SK-N-SH (cell line): Measurements from ENCODE around the gene SLC1A7. TPM values are rescaled to one million over a fixed set of nuclear protein-coding genes. Genes with fewer than 3 reads are reported as not detected.
A peak's percentile ranks its signal among the peaks of the same experiment; 100 is the strongest.

Experiments used
- CTCF ChIA-PET: fragments of 300-600, 350-600 bp; formaldehyde crosslinking; extraction: SDS; loops from one replicate; lab custom pipeline; 2021; lab: Yijun Ruan, JAX
- POLR2A ChIA-PET: fragments of 350-600 bp; sonication (Branson Sonifier 250); formaldehyde crosslinking; extraction: SDS; loops from one replicate; lab custom pipeline; 2020; ENCODE audit warnings: antibody characterized with exemption, inconsistent platforms; lab: Yijun Ruan, JAX
- DNase-seq: peaks from one replicate; pipeline ENCODE4 v3.0.0; 2012
- H2AFZ ChIP-seq: fragments of 200-600 bp; sonication (generic); 2 replicates; pipeline ENCODE4 v1.8.1; 2016; ENCODE audit warnings: antibody characterized with exemption, mild to moderate bottlenecking, low read depth
- H3F3A ChIP-seq: fragments of 200-600 bp; sonication (generic); replicated peaks from 2 replicates; pipeline ENCODE3; 2016; ENCODE audit warnings: antibody characterized with exemption, mild to moderate bottlenecking; ENCODE audit not compliant: insufficient read depth
- H3K27ac ChIP-seq, 2 experiments: fragments of 200-500 bp in 1 of 2; fragments of 200-600 bp in 1 of 2; sonication (Bioruptor generic) in 1 of 2; sonication (generic), shearing (Covaris generic) in 1 of 2; 2 replicates each; pipeline versions ENCODE4 v1.5.1 to v1.6.1; 2014 to 2016; ENCODE audit warnings: low read depth in 2 of 2, inconsistent platforms in 1 of 2, low read length in 1 of 2, mild to moderate bottlenecking in 1 of 2, mixed read lengths in 1 of 2
- H3K27me3 ChIP-seq: fragments of 200-600 bp; sonication (generic), shearing (Covaris generic); 2 replicates; pipeline ENCODE4 v1.6.1; 2016; ENCODE audit warnings: mixed run types; ENCODE audit not compliant: insufficient read depth
- H3K36me3 ChIP-seq, 2 experiments: fragments of 200-500 bp in 1 of 2; fragments of 200-600 bp in 1 of 2; sonication (Bioruptor generic) in 1 of 2; sonication (generic) in 1 of 2; replicated peaks in 1 of 2; 2 replicates each; pipeline versions ENCODE3 to v1.5.1; 2014 to 2016; ENCODE audit warnings: low read length in 1 of 2, mild to moderate bottlenecking in 1 of 2; ENCODE audit not compliant: insufficient read depth in 2 of 2, control insufficient read depth in 1 of 2
- H3K4me1 ChIP-seq, 2 experiments: fragments of 200-500 bp in 1 of 2; fragments of 200-600 bp in 1 of 2; sonication (Bioruptor generic) in 1 of 2; sonication (generic), shearing (Covaris generic) in 1 of 2; 2 replicates each; pipeline versions ENCODE4 v1.5.1 to v1.6.1; 2014 to 2016; ENCODE audit warnings: low read depth in 1 of 2, low read length in 1 of 2, mixed run types in 1 of 2; ENCODE audit not compliant: insufficient read depth in 2 of 2, control insufficient read depth in 1 of 2
- H3K4me2 ChIP-seq: fragments of 200-600 bp; sonication (generic), shearing (Covaris generic); 2 replicates; pipeline ENCODE4 v1.6.1; 2017; ENCODE audit warnings: mixed run types
- H3K4me3 ChIP-seq, 2 experiments: fragments of 200-500 bp in 1 of 2; fragments of 200-600 bp in 1 of 2; sonication (Bioruptor generic) in 1 of 2; sonication (generic), shearing (Covaris generic) in 1 of 2; 2 replicates each; pipeline versions ENCODE4 v1.5.1 to v1.8.1; 2014 to 2016; ENCODE audit warnings: low read depth in 2 of 2, inconsistent platforms in 1 of 2, low read length in 1 of 2, mild to moderate bottlenecking in 1 of 2, mixed read lengths in 1 of 2, moderate library complexity in 1 of 2
- H3K79me2 ChIP-seq: fragments of 200-600 bp; sonication (generic); 2 replicates; pipeline ENCODE4 v1.8.1; 2017; ENCODE audit warnings: mild to moderate bottlenecking; ENCODE audit not compliant: insufficient read depth
- H3K9ac ChIP-seq: fragments of 200-600 bp; sonication (generic); 2 replicates; pipeline ENCODE4 v1.6.1; 2017; ENCODE audit warnings: mixed run types
- H3K9me2 ChIP-seq: fragments of 200-600 bp; sonication (generic); 2 replicates; pipeline ENCODE4 v1.6.1; 2017; ENCODE audit warnings: mixed run types
- H3K9me3 ChIP-seq: fragments of 200-600 bp; sonication (generic); 2 replicates; pipeline ENCODE4 v1.6.1; 2017; ENCODE audit warnings: mixed run types, mild to moderate bottlenecking, moderate library complexity
- H4K20me1 ChIP-seq: fragments of 200-600 bp; sonication (generic); 2 replicates; pipeline ENCODE4 v1.6.1; 2017; ENCODE audit warnings: mild to moderate bottlenecking, mixed run types; ENCODE audit not compliant: insufficient read depth
- ELF1 ChIP-seq: IDR thresholded peaks from 2 replicates; pipeline ENCODE4 v1.4.0; 2012
- GABPA ChIP-seq: IDR thresholded peaks from 2 replicates; pipeline ENCODE4 v1.4.0; 2012; ENCODE audit warnings: low read depth, mild to moderate bottlenecking
- NFIC ChIP-seq: IDR thresholded peaks from 2 replicates; pipeline ENCODE4 v1.4.0; 2012; ENCODE audit warnings: borderline replicate concordance
- PBX3 ChIP-seq: IDR thresholded peaks from 2 replicates; pipeline ENCODE4; 2012
- RAD21 ChIP-seq: IDR thresholded peaks from 2 replicates; pipeline ENCODE4 v1.6.1; 2012; ENCODE audit warnings: mild to moderate bottlenecking, low read length
- RXRA ChIP-seq: IDR thresholded peaks from 2 replicates; pipeline ENCODE4 v1.4.0; 2012; ENCODE audit warnings: low read depth, mild to moderate bottlenecking, borderline replicate concordance
- SIN3A ChIP-seq: IDR thresholded peaks from 2 replicates; pipeline ENCODE4 v1.6.1; 2012; ENCODE audit warnings: low read depth, mild to moderate bottlenecking, low read length, moderate library complexity, borderline replicate concordance
- USF2 ChIP-seq: fragments of 150-350 bp; IDR thresholded peaks from 2 replicates; pipeline ENCODE4 v1.6.1; 2017; ENCODE audit warnings: antibody characterized with exemption, low read length, low read depth, borderline replicate concordance
- YY1 ChIP-seq: IDR thresholded peaks from 2 replicates; pipeline ENCODE4 v1.4.0; 2012; ENCODE audit warnings: low read depth, mild to moderate bottlenecking
- ZBTB33 ChIP-seq: IDR thresholded peaks from 2 replicates; pipeline ENCODE4 v1.4.0; 2012; ENCODE audit warnings: low read depth, borderline replicate concordance
- WGBS: methylation state at CpG from one replicate; pipeline ENCODE4 v1.1.6; 2017; ENCODE audit warnings: low lambda C conversion rate; 5-methylcytosine and 5-hydroxymethylcytosine counted together
- polyA plus RNA-seq, 3 experiments: library from polyadenylated mRNA; depleted of rRNA; stranded (reverse); fragments of >200 nt; gene quantifications; 2 replicates each; pipeline ENCODE4 v1.2.3, GENCODE V29; 2012
- TF ChIP-seq, protein P1 (sequence below): IDR thresholded peaks from 2 replicates; pipeline ENCODE4 v1.6.1; 2012; ENCODE audit warnings: mild to moderate bottlenecking, low read depth, low read length, moderate library complexity
- TF ChIP-seq, protein P2 (sequence below): fragments of 200-600 bp; sonication (generic); IDR thresholded peaks from 2 replicates; pipeline ENCODE4 v1.6.1; 2017; ENCODE audit warnings: antibody characterized with exemption, mild to moderate bottlenecking, moderate library complexity

Gene SLC1A7
- polyA plus RNA-seq, 1 of the 3 experiments (the other 2 are of a cell fraction), result not detected

- WGBS, result 93% methylated on average over 9 of the region's 9 CpGs
Observed at GRCh38 chr1:53063744-53064515, 78.5 kb downstream of the SLC1A7 start.

More at GRCh38 chr1:53063744-53064515, 78.5 kb downstream of the SLC1A7 start:
- H3F3A ChIP-seq, result no peaks in the 10 kb centered on the region
- H4K20me1 ChIP-seq, result no peaks in the 10 kb centered on the region
- no peaks in the 10 kb centered on the region for H3K27me3 ChIP-seq
- no peak for TF ChIP-seq RAD21
- no peak for TF ChIP-seq YY1
- TF ChIP-seq ZBTB33, result no peak
- no peak for TF ChIP-seq USF2
- TF ChIP-seq, protein P1, sequence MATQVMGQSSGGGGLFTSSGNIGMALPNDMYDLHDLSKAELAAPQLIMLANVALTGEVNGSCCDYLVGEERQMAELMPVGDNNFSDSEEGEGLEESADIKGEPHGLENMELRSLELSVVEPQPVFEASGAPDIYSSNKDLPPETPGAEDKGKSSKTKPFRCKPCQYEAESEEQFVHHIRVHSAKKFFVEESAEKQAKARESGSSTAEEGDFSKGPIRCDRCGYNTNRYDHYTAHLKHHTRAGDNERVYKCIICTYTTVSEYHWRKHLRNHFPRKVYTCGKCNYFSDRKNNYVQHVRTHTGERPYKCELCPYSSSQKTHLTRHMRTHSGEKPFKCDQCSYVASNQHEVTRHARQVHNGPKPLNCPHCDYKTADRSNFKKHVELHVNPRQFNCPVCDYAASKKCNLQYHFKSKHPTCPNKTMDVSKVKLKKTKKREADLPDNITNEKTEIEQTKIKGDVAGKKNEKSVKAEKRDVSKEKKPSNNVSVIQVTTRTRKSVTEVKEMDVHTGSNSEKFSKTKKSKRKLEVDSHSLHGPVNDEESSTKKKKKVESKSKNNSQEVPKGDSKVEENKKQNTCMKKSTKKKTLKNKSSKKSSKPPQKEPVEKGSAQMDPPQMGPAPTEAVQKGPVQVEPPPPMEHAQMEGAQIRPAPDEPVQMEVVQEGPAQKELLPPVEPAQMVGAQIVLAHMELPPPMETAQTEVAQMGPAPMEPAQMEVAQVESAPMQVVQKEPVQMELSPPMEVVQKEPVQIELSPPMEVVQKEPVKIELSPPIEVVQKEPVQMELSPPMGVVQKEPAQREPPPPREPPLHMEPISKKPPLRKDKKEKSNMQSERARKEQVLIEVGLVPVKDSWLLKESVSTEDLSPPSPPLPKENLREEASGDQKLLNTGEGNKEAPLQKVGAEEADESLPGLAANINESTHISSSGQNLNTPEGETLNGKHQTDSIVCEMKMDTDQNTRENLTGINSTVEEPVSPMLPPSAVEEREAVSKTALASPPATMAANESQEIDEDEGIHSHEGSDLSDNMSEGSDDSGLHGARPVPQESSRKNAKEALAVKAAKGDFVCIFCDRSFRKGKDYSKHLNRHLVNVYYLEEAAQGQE, result no peak
- no peak for TF ChIP-seq GABPA
- TF ChIP-seq ELF1, result no peak
- TF ChIP-seq, protein P2, sequence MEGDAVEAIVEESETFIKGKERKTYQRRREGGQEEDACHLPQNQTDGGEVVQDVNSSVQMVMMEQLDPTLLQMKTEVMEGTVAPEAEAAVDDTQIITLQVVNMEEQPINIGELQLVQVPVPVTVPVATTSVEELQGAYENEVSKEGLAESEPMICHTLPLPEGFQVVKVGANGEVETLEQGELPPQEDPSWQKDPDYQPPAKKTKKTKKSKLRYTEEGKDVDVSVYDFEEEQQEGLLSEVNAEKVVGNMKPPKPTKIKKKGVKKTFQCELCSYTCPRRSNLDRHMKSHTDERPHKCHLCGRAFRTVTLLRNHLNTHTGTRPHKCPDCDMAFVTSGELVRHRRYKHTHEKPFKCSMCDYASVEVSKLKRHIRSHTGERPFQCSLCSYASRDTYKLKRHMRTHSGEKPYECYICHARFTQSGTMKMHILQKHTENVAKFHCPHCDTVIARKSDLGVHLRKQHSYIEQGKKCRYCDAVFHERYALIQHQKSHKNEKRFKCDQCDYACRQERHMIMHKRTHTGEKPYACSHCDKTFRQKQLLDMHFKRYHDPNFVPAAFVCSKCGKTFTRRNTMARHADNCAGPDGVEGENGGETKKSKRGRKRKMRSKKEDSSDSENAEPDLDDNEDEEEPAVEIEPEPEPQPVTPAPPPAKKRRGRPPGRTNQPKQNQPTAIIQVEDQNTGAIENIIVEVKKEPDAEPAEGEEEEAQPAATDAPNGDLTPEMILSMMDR, result no peak
- no peak for TF ChIP-seq RXRA
- TF ChIP-seq SIN3A, result no peak
- no peak for TF ChIP-seq PBX3
- no peak for TF ChIP-seq NFIC
- H2AFZ ChIP-seq, result no peak overlapping the region
- no peak overlapping the region for H3K4me3 ChIP-seq
- peak; percentile 25 for DNase-seq
- H3K9me3 ChIP-seq, result no peaks in the 10 kb centered on the region
- H3K36me3 ChIP-seq, result no peaks in the 10 kb centered on the region
- no peaks in the 10 kb centered on the region for H3K79me2 ChIP-seq
- H3K4me1 ChIP-seq, result peaks cover 3 to 23% of the 10 kb centered on the region in 2 experiments; a peak in 2 of 4 replicates
- no peaks in the 10 kb centered on the region for H3K9me2 ChIP-seq
- no peak overlapping the region for H3K27ac ChIP-seq
- POLR2A ChIA-PET, result no interaction called here
- no peak overlapping the region for H3K4me2 ChIP-seq
- no peak overlapping the region for H3K9ac ChIP-seq
- CTCF ChIA-PET, result interaction anchor here (0.7 to 2.1 kb wide), 2 partner anchors 10 to 14 kb away, joined by 4 to 7 read pairs; no protein-coding TSS in a partner anchor
